Fibroblast of lung (primary cell): ENCODE measurements around the gene SGSH.
"Not testable (repeated sequence)": the region's sequence is repeated elsewhere in the genome, so short reads cannot be mapped to it uniquely, and the experiment has no call there.

Experiments used
- CTCF ChIP-seq, 2 donors: IDR thresholded peaks in 1 of 2; conservative IDR thresholded peaks in 1 of 2; 1 replicate in 1 of 2; 2 replicates in 1 of 2; pipeline ENCODE4 v1.5.1; 2011 to 2012; ENCODE audit warnings: low read length in 2 of 2, control low read depth in 1 of 2, inconsistent platforms in 1 of 2, low read depth in 1 of 2, mild to moderate bottlenecking in 1 of 2
- EZH2 ChIP-seq: IDR thresholded peaks from 2 replicates; pipeline ENCODE4 v1.5.1; 2012; ENCODE audit warnings: low read length, control low read depth, mild to moderate bottlenecking; ENCODE audit errors: missing control alignments

GRCh38 chr17:80258296-80258695, 38.2 kb upstream of the SGSH start:
- not testable (repeated sequence) for TF ChIP-seq CTCF (conservative IDR thresholded peaks at IDR 0.05 in 1 of 2, IDR thresholded peaks at IDR 0.05 in 1 of 2; ENCODE audit: low read depth in 1 of 2, low read length in 2 of 2); EZH2
